Spleen (tissue), 11 donors: Measurements from ENCODE around the gene ERC1. TPM values are rescaled to one million over a fixed set of nuclear protein-coding genes. Genes with fewer than 3 reads are reported as not detected.

Experiments used
- DNase-seq: peaks from one replicate; pipeline ENCODE4 v3.0.0-alpha.2; 2020
- H3K27ac ChIP-seq, 8 donors: fragments of 200-600 bp; sonication (generic) in 7 of 8; 1 replicate in 4 of 8; 2 replicates in 4 of 8; pipeline versions ENCODE4 v1.5.0 to v1.8.0; 2016 to 2021; ENCODE audit warnings: inconsistent platforms in 4 of 8, mild to moderate bottlenecking in 4 of 8, moderate library complexity in 1 of 8
- H3K27me3 ChIP-seq, 7 donors: fragments of 200-600 bp; sonication (generic) in 6 of 7; replicated peaks in 1 of 7; 1 replicate in 4 of 7; 2 replicates in 3 of 7; pipeline versions ENCODE4 v1.5.0 to v1.8.0; 2016 to 2021; ENCODE audit warnings: inconsistent platforms in 3 of 7, mild to moderate bottlenecking in 1 of 7
- H3K36me3 ChIP-seq, 6 donors: fragments of 200-600 bp; sonication (generic) in 5 of 6; 1 replicate in 4 of 6; 2 replicates in 2 of 6; pipeline versions ENCODE4 v1.5.0 to v1.8.0; 2016 to 2021; ENCODE audit warnings: inconsistent platforms in 2 of 6
- H3K4me1 ChIP-seq, 6 donors: fragments of 200-600 bp; sonication (generic) in 5 of 6; 1 replicate in 3 of 6; 2 replicates in 3 of 6; pipeline versions ENCODE4 v1.5.0 to v1.8.0; 2016 to 2021; ENCODE audit warnings: inconsistent platforms in 3 of 6
- H3K4me3 ChIP-seq, 8 donors: fragments of 200-600 bp; sonication (generic) in 7 of 8; 1 replicate in 4 of 8; 2 replicates in 4 of 8; pipeline versions ENCODE4 v1.5.0 to v1.8.0; 2016 to 2021; ENCODE audit warnings: inconsistent platforms in 4 of 8, mild to moderate bottlenecking in 4 of 8, moderate library complexity in 2 of 8
- H3K9me3 ChIP-seq, 8 donors: fragments of 200-600 bp; sonication (generic) in 7 of 8; 1 replicate in 4 of 8; 2 replicates in 4 of 8; pipeline versions ENCODE4 v1.5.0 to v1.8.0; 2016 to 2021; ENCODE audit warnings: inconsistent platforms in 4 of 8
- CTCF ChIP-seq, 11 experiments: fragments of 200-600 bp in 7 of 11; fragments of 450-650 bp in 4 of 11; sonication (generic) in 4 of 11; IDR thresholded peaks in 8 of 11; conservative IDR thresholded peaks in 3 of 11; 1 replicate in 7 of 11; 2 replicates in 4 of 11; pipeline versions ENCODE4 v1.4.0 to v1.8.0; 2016 to 2021; ENCODE audit warnings: antibody characterized with exemption in 11 of 11, inconsistent platforms in 4 of 11, mild to moderate bottlenecking in 1 of 11
- POLR2A ChIP-seq, 3 donors: fragments of 450-650 bp; IDR thresholded peaks; one replicate each; pipeline ENCODE4 v1.5.1; 2017; ENCODE audit warnings: antibody characterized with exemption in 3 of 3, mild to moderate bottlenecking in 1 of 3
- POLR2AphosphoS5 ChIP-seq, 3 donors: sonication (generic); formaldehyde crosslinking; IDR thresholded peaks; one replicate each; pipeline ENCODE4 v1.5.1; 2017; ENCODE audit warnings: antibody characterized with exemption in 3 of 3
- WGBS, 5 donors: extraction: QIAGEN DNeasy Blood & Tissue Kit in 3 of 5; methylation state at CpG; one replicate each; pipeline versions ENCODE4 v1.1.5 to v1.1.7; 2013 to 2018; 5-methylcytosine and 5-hydroxymethylcytosine counted together
- intact Hi-C: fragments of 100-400 bp; cut with DNase I; formaldehyde crosslinking; loops from one replicate; pipeline ENCODE4 v1.15.0; 2023; ENCODE audit warnings: low total_unique reads
- polyA plus RNA-seq, 3 donors: library from polyadenylated mRNA; stranded (reverse); fragments of 200-250 nt; gene quantifications; one replicate each; pipeline ENCODE4 v1.2.1, GENCODE V29; 2013
- total RNA-seq, 7 donors: library from RNA; depleted of rRNA in 3 of 7; stranded (reverse); fragments of >200 nt in 3 of 7; fragmentation: NEBNext Ultra II Directional in 4 of 7; extraction: Animal tissue kit (Norgen Biotek cat#: 25700) in 4 of 7; gene quantifications; one replicate each; pipeline versions ENCODE4 v1.1.0 to v1.2.1, GENCODE V29; 2016 to 2021
- donor health status: healthy with polysubstance abuse.
- donor health status: DM: no; HTN: no; CAD: no; lungs with moderate emphysema.
- donor health status: DM: no; HTN: no; CAD: no.
- donor health status: Bipolar disorder and iron deficiency.
- donor health status: healthy.
- donor health status: DM: no; HTN: no; CAD: no.
- donor health status: DM: yes; HTN: yes; CAD: no.

Gene ERC1
- total and polyA plus RNA-seq, 10 donors = 1.2 to 73.4 (median 42.6) TPM

GRCh38 chr12:1226951-1227350, 235.9 kb downstream of the ERC1 start:
- H3K9me3 ChIP-seq = peaks cover 0 to 6% (median 0%) of the 10 kb centered on the region in 8 donors
- no peak for TF ChIP-seq POLR2A (IDR thresholded peaks at IDR 0.05)
- TF ChIP-seq POLR2AphosphoS5 (IDR thresholded peaks at IDR 0.05) = no peak
- no peak for TF ChIP-seq CTCF (IDR thresholded peaks at IDR 0.05 in 8 of 11, conservative IDR thresholded peaks at IDR 0.05 in 3 of 11)
- peak overlapping the region in 1 of 8 donors; percentile 4 for H3K27ac ChIP-seq
- H3K36me3 ChIP-seq = no peaks in the 10 kb centered on the region
- DNase-seq = no peak
- peaks cover 0 to 8% (median 3%) of the 10 kb centered on the region in 6 donors for H3K4me1 ChIP-seq
- intact Hi-C loops = no loop called here
- WGBS, 5 donors = 62 to 77% (median 69%) methylated on average over 3 of the region's 3 CpGs
- H3K27me3 ChIP-seq = no peaks in the 10 kb centered on the region
- H3K4me3 ChIP-seq = no peak overlapping the region

- 90 to 97% (median 95%) methylated on average over 2 of the region's 2 CpGs for WGBS, 5 donors
- Histone ChIP-seq H3K27ac (no peak overlapping the region), H3K9me3 (peaks cover 0 to 7% (median 0%) of the 10 kb centered on the region in 8 donors), H3K27me3 (no peaks in the 10 kb centered on the region), H3K4me1 (no peaks in the 10 kb centered on the region), H3K4me3 (no peak overlapping the region), H3K36me3 (peaks cover 0 to 31% (median 8%) of the 10 kb centered on the region in 6 donors)
- DNase-seq = no peak
- TF ChIP-seq POLR2AphosphoS5 (IDR thresholded peaks at IDR 0.05) (no peak), CTCF (IDR thresholded peaks at IDR 0.05 in 8 of 11, conservative IDR thresholded peaks at IDR 0.05 in 3 of 11) (no peak), POLR2A (IDR thresholded peaks at IDR 0.05) (no peak)
- intact Hi-C loops = no loop called here
Measured at GRCh38 chr12:1234073-1234472, 243.1 kb downstream of the ERC1 start.

GRCh38 chr12:1246637-1247036, 255.6 kb downstream of the ERC1 start:
- no peak overlapping the region for H3K4me3 ChIP-seq
- DNase-seq = no peak
- H3K27ac ChIP-seq = no peak overlapping the region
- WGBS, 5 donors = 67 to 86% (median 72%) methylated on average over 2 of the region's 2 CpGs
- intact Hi-C loops = no loop called here
- peaks cover 0 to 5% (median 0%) of the 10 kb centered on the region in 6 donors for H3K36me3 ChIP-seq
- TF ChIP-seq POLR2AphosphoS5 (IDR thresholded peaks at IDR 0.05) (no peak), POLR2A (IDR thresholded peaks at IDR 0.05) (no peak), CTCF (IDR thresholded peaks at IDR 0.05 in 8 of 11, conservative IDR thresholded peaks at IDR 0.05 in 3 of 11) (no peak)
- no peaks in the 10 kb centered on the region for H3K9me3 ChIP-seq
- peaks cover 0 to 9% (median 0%) of the 10 kb centered on the region in 6 donors for H3K4me1 ChIP-seq
- no peaks in the 10 kb centered on the region for H3K27me3 ChIP-seq

- intact Hi-C loops = no loop called here
- Histone ChIP-seq H3K4me3 (no peak overlapping the region), H3K27ac (no peak overlapping the region), H3K27me3 (no peaks in the 10 kb centered on the region), H3K4me1 (peaks cover 0 to 9% (median 0%) of the 10 kb centered on the region in 6 donors), H3K36me3 (peaks cover 0 to 5% (median 0%) of the 10 kb centered on the region in 6 donors), H3K9me3 (peaks cover 0 to 5% (median 0%) of the 10 kb centered on the region in 8 donors)
- TF ChIP-seq POLR2AphosphoS5 (IDR thresholded peaks at IDR 0.05) (no peak), CTCF (IDR thresholded peaks at IDR 0.05 in 8 of 11, conservative IDR thresholded peaks at IDR 0.05 in 3 of 11) (no peak), POLR2A (IDR thresholded peaks at IDR 0.05) (no peak)
- 73 to 86% (median 82%) methylated on average over 3 of the region's 3 CpGs for WGBS, 5 donors
- DNase-seq = no peak
Measured at GRCh38 chr12:1250641-1251040, 259.6 kb downstream of the ERC1 start.
